Right forelimb (tissue), 1 donor: Measurements from ENCODE around the gene ADARB2.

Experiments used
- DNase-seq: peaks from one replicate; pipeline ENCODE4 v3.0.0-alpha.2; 2018

Gene ADARB2

GRCh38 chr10:1661416-1661815, 75.9 kb downstream of the ADARB2 start:
- DNase-seq: no peak

GRCh38 chr10:1660815-1661214, 76.5 kb downstream of the ADARB2 start:
- no peak for DNase-seq

- DNase-seq: no peak
These were observed 76.9 kb downstream of the ADARB2 start for GRCh38 chr10:1660386-1660785.

GRCh38 chr10:1659221-1659791, 78.0 kb downstream of the ADARB2 start:
- no peak for DNase-seq

- DNase-seq: no peak
These were observed 78.7 kb downstream of the ADARB2 start for GRCh38 chr10:1658658-1659057.

- no peak for DNase-seq
These were observed 79.8 kb downstream of the ADARB2 start for GRCh38 chr10:1657479-1657878.

GRCh38 chr10:1655367-1655766, 82.0 kb downstream of the ADARB2 start:
- no peak for DNase-seq

- DNase-seq: no peak
These were observed 82.4 kb downstream of the ADARB2 start for GRCh38 chr10:1654811-1655356.

- DNase-seq: no peak
These were observed 83.1 kb downstream of the ADARB2 start for GRCh38 chr10:1654247-1654646.

GRCh38 chr10:1653321-1653720, 84.0 kb downstream of the ADARB2 start:
- DNase-seq: no peak

- no peak for DNase-seq
These were observed 85.2 kb downstream of the ADARB2 start for GRCh38 chr10:1652151-1652550.

- no peak for DNase-seq
These were observed 85.9 kb downstream of the ADARB2 start for GRCh38 chr10:1651270-1651966.

- DNase-seq: no peak
These were observed 86.6 kb downstream of the ADARB2 start for GRCh38 chr10:1650542-1651269.

- peak; percentile 31 for DNase-seq
These were observed 88.7 kb downstream of the ADARB2 start for GRCh38 chr10:1648648-1649047.

- DNase-seq: no peak
These were observed 91.0 kb downstream of the ADARB2 start for GRCh38 chr10:1646332-1646731.

- no peak for DNase-seq
These were observed 91.4 kb downstream of the ADARB2 start for GRCh38 chr10:1645896-1646295.

- DNase-seq: no peak
These were observed 93.1 kb downstream of the ADARB2 start for GRCh38 chr10:1644191-1644711.

GRCh38 chr10:1643908-1644179, 93.5 kb downstream of the ADARB2 start:
- DNase-seq: no peak

- peak; percentile 65 for DNase-seq
These were observed 94.0 kb downstream of the ADARB2 start for GRCh38 chr10:1643161-1643907.

- DNase-seq: no peak
These were observed 94.6 kb downstream of the ADARB2 start for GRCh38 chr10:1642600-1643160.

GRCh38 chr10:1641402-1641801, 95.9 kb downstream of the ADARB2 start:
- no peak for DNase-seq

- DNase-seq: no peak
These were observed 98.4 kb downstream of the ADARB2 start for GRCh38 chr10:1638889-1639419.

GRCh38 chr10:1635340-1635739, 102.0 kb downstream of the ADARB2 start:
- DNase-seq: no peak
